Gastrocnemius medialis (tissue), 4 donors: ENCODE measurements around the gene PTPRN2. TPM values are rescaled to one million over a fixed set of nuclear protein-coding genes. Genes with fewer than 3 reads are reported as not detected.

Source experiments
- ATAC-seq, 2 donors: fragments of 150-250 bp; one replicate each; pipeline ENCODE4 v1.9.1; 2016
- DNase-seq, 2 donors: peaks; one replicate each; pipeline ENCODE4 v3.0.0-alpha.2; 2019
- H3K27ac ChIP-seq, 4 donors: fragments of 200-600 bp; sonication (generic); 1 replicate in 1 of 4; 2 replicates in 3 of 4; pipeline ENCODE4 v1.5.1; 2016 to 2018; ENCODE audit warnings: mild to moderate bottlenecking in 2 of 4, moderate library complexity in 1 of 4
- H3K27me3 ChIP-seq, 3 donors: fragments of 200-600 bp; sonication (generic) in 2 of 3; 1 replicate in 1 of 3; 2 replicates in 2 of 3; pipeline versions ENCODE4 v1.5.1 to v1.6.0; 2016 to 2019; ENCODE audit warnings: mild to moderate bottlenecking in 1 of 3, moderate library complexity in 1 of 3
- H3K36me3 ChIP-seq, 2 donors: fragments of 200-600 bp; sonication (generic) in 1 of 2; one replicate each; pipeline ENCODE4 v1.5.1; 2017 to 2018
- H3K4me1 ChIP-seq, 2 donors: fragments of 200-600 bp; sonication (generic) in 1 of 2; one replicate each; pipeline ENCODE4 v1.5.1; 2016 to 2017; ENCODE audit warnings: mild to moderate bottlenecking in 2 of 2
- H3K4me3 ChIP-seq, 4 donors: fragments of 200-600 bp; sonication (generic) in 3 of 4; 1 replicate in 1 of 4; 2 replicates in 3 of 4; pipeline ENCODE4 v1.5.1; 2016 to 2019; ENCODE audit warnings: mild to moderate bottlenecking in 2 of 4
- H3K9me3 ChIP-seq, 3 donors: fragments of 200-600 bp; sonication (generic) in 2 of 3; 1 replicate in 1 of 3; 2 replicates in 2 of 3; pipeline ENCODE4 v1.5.1; 2016 to 2019
- CTCF ChIP-seq, 5 experiments: fragments of 450-650 bp in 3 of 5; fragments of 200-600 bp in 2 of 5; sonication (generic) in 2 of 5; IDR thresholded peaks in 4 of 5; conservative IDR thresholded peaks in 1 of 5; 1 replicate in 4 of 5; 2 replicates in 1 of 5; pipeline ENCODE4 v1.5.1; 2016 to 2019; ENCODE audit warnings: antibody characterized with exemption in 5 of 5, mild to moderate bottlenecking in 3 of 5, moderate library complexity in 3 of 5
- POLR2A ChIP-seq, 2 donors: fragments of 450-650 bp; IDR thresholded peaks; one replicate each; pipeline ENCODE4 v1.6.1; 2017; ENCODE audit warnings: antibody characterized with exemption in 2 of 2, mild to moderate bottlenecking in 2 of 2, moderate library complexity in 2 of 2
- in situ Hi-C, 4 donors: fragments of 200-750 bp; cut with MboI; loops; one replicate each; pipeline versions ENCODE4 v1.15.0 to v1.8.0; 2017; ENCODE audit warnings: low sequenced_read_pairs in 4 of 4
- intact Hi-C: fragments of 100-400 bp; cut with DNase I; formaldehyde crosslinking; loops from one replicate; pipeline ENCODE4 v1.15.1; 2023; ENCODE audit warnings: low total_unique reads
- total RNA-seq, 4 donors: library from RNA; depleted of rRNA; stranded (reverse); fragments of >200 nt; gene quantifications; one replicate each; pipeline versions ENCODE4 v1.1.0 to v1.2.3, GENCODE V29; 2016

PTPRN2 gene
- total RNA-seq, 4 donors from 2014 or later: 0.66 to 0.85 (median 0.81) TPM

- Histone ChIP-seq H3K27ac (no peak overlapping the region), H3K27me3 (peaks cover 7 to 14% (median 11%) of the 10 kb centered on the region in 3 donors), H3K4me3 (no peak overlapping the region), H3K4me1 (no peaks in the 10 kb centered on the region), H3K36me3 (no peaks in the 10 kb centered on the region), H3K9me3 (no peaks in the 10 kb centered on the region)
- ATAC-seq (no peak), DNase-seq (no peak)
- in situ Hi-C loops: no loop called here
- intact Hi-C loops: no loop called here
- TF ChIP-seq CTCF (IDR thresholded peaks at IDR 0.05 in 4 of 5, conservative IDR thresholded peaks at IDR 0.05 in 1 of 5): no peak
- no peak for TF ChIP-seq POLR2A (IDR thresholded peaks at IDR 0.05)
Measured at GRCh38 chr7:158564663-158565035, 23.0 kb downstream of the PTPRN2 start.

GRCh38 chr7:158563911-158564662 lies 23.5 kb downstream of the PTPRN2 start:
- intact Hi-C loops: no loop called here
- Histone ChIP-seq H3K36me3 (no peaks in the 10 kb centered on the region), H3K4me1 (no peaks in the 10 kb centered on the region), H3K27me3 (peaks cover 4 to 10% (median 8%) of the 10 kb centered on the region in 3 donors), H3K9me3 (no peaks in the 10 kb centered on the region), H3K27ac (no peak overlapping the region), H3K4me3 (no peak overlapping the region)
- no peak for TF ChIP-seq CTCF (IDR thresholded peaks at IDR 0.05 in 4 of 5, conservative IDR thresholded peaks at IDR 0.05 in 1 of 5)
- TF ChIP-seq POLR2A (IDR thresholded peaks at IDR 0.05): no peak
- in situ Hi-C loops: no loop called here
- no peak for ATAC-seq
- DNase-seq: no peak

- Histone ChIP-seq H3K4me1 (no peaks in the 10 kb centered on the region), H3K36me3 (no peaks in the 10 kb centered on the region), H3K4me3 (no peak overlapping the region), H3K27me3 (peaks cover 0 to 3% (median 0%) of the 10 kb centered on the region in 3 donors), H3K27ac (no peak overlapping the region), H3K9me3 (no peaks in the 10 kb centered on the region)
- DNase-seq (no peak), ATAC-seq (no peak)
- intact Hi-C loops (no loop called here), in situ Hi-C loops (no loop called here)
- no peak for TF ChIP-seq CTCF (IDR thresholded peaks at IDR 0.05 in 4 of 5, conservative IDR thresholded peaks at IDR 0.05 in 1 of 5)
- TF ChIP-seq POLR2A (IDR thresholded peaks at IDR 0.05): no peak
Measured at GRCh38 chr7:158563051-158563450, 24.6 kb downstream of the PTPRN2 start.

GRCh38 chr7:158562517-158562916 lies 25.1 kb downstream of the PTPRN2 start:
- in situ Hi-C loops (no loop called here), intact Hi-C loops (no loop called here)
- H3K4me1 ChIP-seq: no peaks in the 10 kb centered on the region
- H3K9me3 ChIP-seq: no peaks in the 10 kb centered on the region
- ATAC-seq: no peak
- no peak overlapping the region for H3K27ac ChIP-seq
- H3K4me3 ChIP-seq: no peak overlapping the region
- TF ChIP-seq POLR2A (IDR thresholded peaks at IDR 0.05): no peak
- TF ChIP-seq CTCF (IDR thresholded peaks at IDR 0.05 in 4 of 5, conservative IDR thresholded peaks at IDR 0.05 in 1 of 5): no peak
- DNase-seq: no peak
- no peaks in the 10 kb centered on the region for H3K36me3 ChIP-seq
- peaks cover 0 to 3% (median 0%) of the 10 kb centered on the region in 3 donors for H3K27me3 ChIP-seq
